C4-2B (cell line): Measurements from ENCODE around the gene BTNL9.

ENCODE experiments used
- H3K27ac ChIP-seq: fragments of 450-650 bp; 2 replicates; pipeline ENCODE4 v1.5.1; 2017
- ZFX ChIP-seq: fragments of 450-650 bp; IDR thresholded peaks from 2 replicates; pipeline ENCODE4 v1.6.1; 2017
- TF ChIP-seq, protein P1 (sequence below): fragments of 450-650 bp; conservative IDR thresholded peaks from 2 replicates; pipeline ENCODE4 v1.5.1; 2017; ENCODE audit warnings: mild to moderate bottlenecking

The BTNL9 gene

DNA sequence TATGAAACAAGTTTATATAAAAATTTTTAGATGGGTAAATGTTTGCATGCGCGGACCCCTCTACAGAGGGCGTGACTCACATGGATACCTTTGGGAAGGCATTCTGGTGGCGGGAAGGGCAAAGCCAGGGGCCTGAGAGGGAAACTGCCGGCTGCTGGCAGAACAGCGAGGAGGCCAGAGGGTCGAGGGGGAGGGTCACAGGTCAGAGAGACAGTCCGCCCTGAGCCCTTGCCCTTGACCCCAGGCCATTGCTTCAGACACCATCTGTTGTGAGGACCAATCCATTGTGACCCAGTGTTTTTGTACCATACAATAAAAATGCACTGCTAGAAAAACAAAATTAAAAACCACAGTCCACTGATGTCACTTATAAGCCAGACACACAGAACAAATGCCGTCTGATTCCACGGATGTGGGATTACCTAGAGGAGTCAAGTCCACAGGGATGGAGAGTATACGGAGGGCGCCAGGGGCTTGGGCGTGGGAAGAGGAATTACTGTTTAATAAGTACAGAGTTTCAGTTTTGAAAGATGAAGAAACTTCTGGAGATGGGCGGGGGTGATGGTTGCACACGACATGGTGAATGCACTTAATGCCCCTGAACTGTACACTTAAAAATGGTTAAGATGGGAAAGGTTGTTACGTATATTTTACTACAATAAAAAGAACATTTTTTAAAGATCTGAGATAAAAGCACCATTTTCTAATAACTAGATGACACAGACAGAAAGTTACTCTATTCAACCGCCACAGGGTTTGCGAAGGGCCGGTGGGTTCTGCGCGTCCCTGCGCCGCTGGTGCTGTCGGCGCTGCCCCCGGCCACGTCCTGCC lies 12.0 kb downstream of the BTNL9 start:
- no peak for TF ChIP-seq ZFX
- TF ChIP-seq, protein P1, sequence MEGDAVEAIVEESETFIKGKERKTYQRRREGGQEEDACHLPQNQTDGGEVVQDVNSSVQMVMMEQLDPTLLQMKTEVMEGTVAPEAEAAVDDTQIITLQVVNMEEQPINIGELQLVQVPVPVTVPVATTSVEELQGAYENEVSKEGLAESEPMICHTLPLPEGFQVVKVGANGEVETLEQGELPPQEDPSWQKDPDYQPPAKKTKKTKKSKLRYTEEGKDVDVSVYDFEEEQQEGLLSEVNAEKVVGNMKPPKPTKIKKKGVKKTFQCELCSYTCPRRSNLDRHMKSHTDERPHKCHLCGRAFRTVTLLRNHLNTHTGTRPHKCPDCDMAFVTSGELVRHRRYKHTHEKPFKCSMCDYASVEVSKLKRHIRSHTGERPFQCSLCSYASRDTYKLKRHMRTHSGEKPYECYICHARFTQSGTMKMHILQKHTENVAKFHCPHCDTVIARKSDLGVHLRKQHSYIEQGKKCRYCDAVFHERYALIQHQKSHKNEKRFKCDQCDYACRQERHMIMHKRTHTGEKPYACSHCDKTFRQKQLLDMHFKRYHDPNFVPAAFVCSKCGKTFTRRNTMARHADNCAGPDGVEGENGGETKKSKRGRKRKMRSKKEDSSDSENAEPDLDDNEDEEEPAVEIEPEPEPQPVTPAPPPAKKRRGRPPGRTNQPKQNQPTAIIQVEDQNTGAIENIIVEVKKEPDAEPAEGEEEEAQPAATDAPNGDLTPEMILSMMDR: no peak

DNA sequence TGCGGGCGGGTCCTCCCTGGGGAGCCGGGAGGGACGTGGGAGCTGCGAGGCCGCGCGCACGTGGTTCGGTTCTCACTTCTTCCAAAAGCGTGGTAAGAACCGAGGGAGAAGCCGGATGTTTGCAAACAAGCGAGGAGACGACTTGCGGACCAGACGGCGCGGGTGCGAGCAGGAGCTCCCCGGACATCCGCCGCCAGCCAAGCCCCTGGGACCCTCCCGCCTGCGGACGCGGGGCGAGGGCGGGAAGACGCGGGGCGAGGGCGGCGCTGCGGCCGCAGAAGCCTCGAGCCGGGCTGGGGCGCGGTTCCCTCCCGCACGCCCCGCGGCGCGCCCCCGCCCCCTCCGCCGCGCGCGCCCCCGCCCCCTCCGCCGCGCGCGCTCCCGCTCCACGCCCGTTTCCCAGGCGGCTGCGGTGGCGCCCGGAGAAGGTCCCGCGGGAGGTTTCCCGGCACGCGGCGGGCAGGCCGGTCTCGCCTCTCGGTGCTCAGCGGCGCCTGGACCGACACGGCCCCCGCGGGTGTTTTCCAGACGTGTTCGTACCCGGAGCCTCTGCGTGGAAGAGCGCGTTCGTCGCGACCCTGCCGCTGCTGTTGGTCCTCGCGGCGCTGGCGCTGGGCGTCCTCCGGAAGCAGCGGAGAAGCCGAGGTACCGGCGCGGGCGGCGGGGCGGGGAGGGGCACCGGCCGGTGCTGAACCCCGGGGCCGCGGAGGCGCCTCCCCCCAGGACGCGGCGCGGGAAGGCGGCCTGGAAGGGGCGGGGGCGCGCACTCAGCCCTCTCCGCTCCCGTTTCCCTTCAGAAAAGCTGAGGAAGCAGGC lies 12.8 kb downstream of the BTNL9 start:
- peak overlapping the region; percentile 71 for H3K27ac ChIP-seq
- TF ChIP-seq, protein P1: no peak
- no peak for TF ChIP-seq ZFX

More for the DNA sequence above, 12.0 kb downstream of the BTNL9 start:
- H3K27ac ChIP-seq: peak overlapping the region; percentile 71

DNA sequence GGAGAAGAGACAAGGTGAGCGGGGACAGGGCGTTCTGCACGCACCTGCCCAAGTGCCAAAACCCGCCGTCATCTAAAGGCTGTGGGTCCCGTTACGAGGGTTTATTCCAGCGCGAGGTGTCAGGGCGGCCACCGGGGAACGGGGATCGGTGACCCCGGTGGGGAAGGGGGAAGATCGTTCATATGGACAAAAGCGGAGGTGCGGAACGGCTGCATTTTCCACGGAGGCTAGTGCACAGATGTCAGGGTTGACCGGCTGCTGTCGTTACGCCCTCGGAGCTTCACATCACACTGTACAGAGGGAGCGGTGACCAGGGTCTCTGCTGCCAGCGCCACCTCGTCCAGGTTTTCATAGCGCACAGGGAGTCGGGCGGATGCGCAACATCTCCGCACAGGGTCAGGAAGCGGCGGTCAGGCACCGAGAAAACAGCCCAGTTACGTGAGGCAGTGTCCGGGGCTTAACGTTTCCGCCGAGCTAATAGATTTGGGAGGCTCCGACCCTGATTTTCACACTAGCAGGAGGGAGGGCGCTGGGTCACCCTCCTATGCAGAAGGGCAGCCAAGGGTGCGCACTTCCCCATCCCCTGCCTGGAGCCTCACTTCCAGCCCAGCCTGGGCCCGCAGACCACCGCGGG lies 13.5 kb downstream of the BTNL9 start:
- TF ChIP-seq, protein P1: no peak
- no peak for TF ChIP-seq ZFX
- peak overlapping the region; percentile 71 for H3K27ac ChIP-seq

DNA sequence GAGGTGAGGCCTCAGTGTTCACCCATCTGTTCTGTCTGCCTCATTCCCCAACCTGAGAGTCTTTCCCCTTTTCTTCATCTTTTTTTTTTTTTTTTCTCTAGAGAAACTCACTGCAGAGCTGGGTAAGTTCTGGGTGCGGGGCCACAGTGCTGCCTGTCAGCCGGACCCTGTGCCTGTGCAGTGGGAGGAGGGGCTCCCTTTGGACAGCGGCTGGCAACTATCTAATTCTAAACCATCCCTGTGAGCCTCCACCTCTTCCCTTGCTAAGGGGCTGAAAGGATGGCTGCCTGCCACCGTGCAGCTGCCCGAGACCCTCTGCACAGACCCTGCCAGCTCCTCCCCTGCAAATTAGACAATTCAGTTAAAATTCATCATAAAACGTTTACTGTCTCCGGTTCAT lies 14.1 kb downstream of the BTNL9 start:
- no peak overlapping the region for H3K27ac ChIP-seq
- TF ChIP-seq, protein P1: no peak
- TF ChIP-seq ZFX: no peak

DNA sequence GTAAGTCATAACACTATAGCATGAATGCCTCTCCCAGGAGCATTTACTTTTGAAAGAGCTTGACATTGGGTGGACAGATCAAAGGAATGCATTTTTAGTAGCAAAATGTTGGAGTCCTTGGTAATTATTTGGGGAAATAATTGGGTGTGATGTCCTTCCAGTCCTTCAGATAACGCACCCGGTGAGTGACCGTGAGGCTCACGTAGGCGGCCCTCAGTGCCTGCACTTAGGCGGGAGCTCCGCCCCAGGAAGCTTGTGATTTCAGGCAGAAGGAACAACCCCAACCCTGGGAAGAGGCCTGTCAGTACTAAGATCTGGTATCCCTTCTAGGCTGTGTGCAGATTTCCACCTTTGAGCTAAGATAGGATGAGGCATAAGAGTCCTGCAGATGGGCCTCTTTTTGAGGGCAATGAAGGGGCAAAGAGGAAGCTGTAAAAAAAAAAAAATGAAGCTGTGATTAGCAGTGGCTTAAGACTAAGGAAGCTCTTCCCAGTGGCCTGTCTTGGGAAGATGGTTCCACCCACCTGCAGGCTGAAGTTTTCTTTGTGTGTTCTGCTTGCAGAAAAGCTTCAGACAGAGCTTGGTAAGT lies 14.9 kb downstream of the BTNL9 start:
- no peak overlapping the region for H3K27ac ChIP-seq
- no peak for TF ChIP-seq ZFX
- TF ChIP-seq, protein P1: no peak

DNA sequence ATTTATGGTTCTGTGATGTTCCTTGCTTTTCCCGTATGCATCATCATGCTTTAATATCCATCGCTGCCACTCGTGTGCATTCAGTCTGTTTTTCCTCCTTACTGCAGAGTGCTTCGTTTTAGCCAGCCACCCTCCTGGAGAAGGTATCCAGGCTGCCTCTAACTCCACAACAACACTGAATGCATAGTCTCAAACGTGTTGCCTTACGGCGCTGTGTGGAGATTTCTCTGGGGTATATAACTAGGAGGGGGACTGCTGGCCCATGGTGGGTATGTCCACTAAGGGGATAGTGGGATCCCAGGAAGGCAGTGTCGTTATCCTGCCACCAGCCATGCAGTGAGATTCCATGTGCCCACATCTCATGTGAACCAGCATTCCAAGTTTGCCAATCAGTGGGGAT lies 16.4 kb downstream of the BTNL9 start:
- TF ChIP-seq ZFX: no peak
- TF ChIP-seq, protein P1: no peak

More for the DNA sequence above, 16.4 kb downstream of the BTNL9 start:
- H3K27ac ChIP-seq: no peak overlapping the region
